Measurements from ENCODE around the gene CCDC12. TPM values are rescaled to one million over a fixed set of nuclear protein-coding genes. Genes with fewer than 3 reads are reported as not detected.

CCDC12 gene
- total RNA-seq = 29.1 and 31.0 TPM in 2 replicates

GRCh38 chr3:46976326-46977190 is at the start of gene CCDC12:
Gene CCDC12 (minus strand): TSS chr3:46976745. CDS start chr3:46976732, 13 bp downstream.

DNA sequence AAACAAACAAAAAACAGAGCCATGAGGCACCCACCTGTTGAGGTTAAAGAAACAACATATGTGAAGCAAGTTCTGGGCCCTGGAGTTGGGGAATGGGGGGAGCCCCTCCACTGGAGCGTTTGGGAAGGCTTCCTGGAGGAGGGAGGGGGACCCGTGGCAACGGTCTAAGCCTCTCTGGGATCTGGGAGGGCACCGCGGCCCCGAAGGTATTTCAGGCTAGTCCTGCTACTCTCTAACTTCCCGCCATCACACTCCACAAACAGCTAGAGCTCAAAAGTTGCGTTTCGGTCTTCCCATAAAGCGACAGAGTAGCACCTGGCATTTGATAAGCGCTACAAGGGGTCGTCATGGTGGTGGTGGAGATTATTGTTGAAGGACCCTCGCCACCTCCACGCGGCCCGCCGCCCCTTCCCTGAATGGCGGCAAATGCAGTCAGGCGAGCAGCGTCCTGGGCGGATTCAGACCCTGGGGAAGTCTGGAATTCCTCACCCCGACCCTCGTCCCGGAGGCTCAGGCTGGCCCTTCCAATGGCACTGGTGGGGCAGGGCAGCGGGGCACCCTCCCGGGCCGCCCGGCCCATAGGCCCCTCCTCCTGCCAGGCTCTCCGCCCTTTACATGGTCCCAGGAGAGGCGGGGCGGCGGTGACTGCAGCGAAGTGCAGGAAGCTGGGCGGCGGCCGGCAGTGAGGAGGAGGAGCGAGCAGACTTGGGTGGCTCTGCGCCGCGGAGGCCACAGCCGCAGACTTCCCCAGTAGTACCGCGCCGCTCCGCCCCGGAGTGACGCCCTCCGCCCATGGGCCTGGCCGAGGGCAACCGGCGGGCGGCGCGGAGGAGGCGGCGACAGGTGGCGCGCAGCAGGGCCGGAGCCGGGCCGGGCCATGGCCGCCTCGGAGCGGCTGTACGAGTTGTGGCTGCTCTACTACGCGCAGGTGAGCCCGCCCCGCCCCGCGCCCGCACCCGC is 2.7 kb upstream of the CCDC12 start, which contains the start of gene NBEAL2:
NBEAL2 (plus strand) TSS at position 682 of the 960 bp plus-strand sequence; CDS start at position 878, 196 bp downstream.

DNA sequence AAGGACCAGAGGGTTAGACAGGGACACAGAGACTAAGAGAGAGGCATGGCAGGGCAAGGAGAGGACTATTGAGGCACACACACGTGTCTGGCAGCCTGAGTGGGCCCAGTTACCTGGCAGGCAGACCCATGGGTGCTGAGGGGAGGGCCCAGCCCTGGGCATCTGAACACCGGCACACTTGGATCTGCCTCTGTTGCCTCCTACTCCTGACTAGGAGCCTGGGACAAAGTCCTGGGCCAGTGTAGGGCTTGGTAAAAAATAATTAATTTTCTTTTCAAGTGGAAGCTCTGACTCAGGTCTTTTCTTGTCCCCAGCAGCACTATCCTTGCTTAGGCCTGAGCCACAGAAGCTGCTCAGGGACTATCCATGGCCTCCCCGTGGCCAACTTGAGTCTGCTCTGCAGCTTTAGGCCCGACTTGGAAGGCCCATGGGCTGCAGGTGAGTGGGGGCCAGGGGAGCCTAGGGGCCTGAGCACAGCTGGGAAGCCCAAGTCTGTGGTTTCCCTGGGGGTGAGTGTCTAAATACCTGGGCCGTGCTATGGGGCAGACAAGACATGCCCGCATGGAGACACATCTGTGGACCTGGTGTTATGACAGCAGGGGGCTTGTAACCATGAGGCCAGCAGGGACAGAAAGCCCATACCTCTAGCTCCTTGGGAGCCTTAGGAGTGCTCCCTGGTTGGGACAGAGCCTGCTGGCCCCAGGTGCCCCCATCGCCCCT is 99.0 kb downstream of the CCDC12 start, which contains the start of gene PTH1R:
PTH1R (plus strand) TSS at position 316 of the 720 bp plus-strand sequence. CDS start 5,839 bp downstream, outside the sequence.

Small RNAs within 50 kb of the gene (small RNA-seq; reads per million reads assigned to genes)
- not detected for gene AC109583.2

Other genes with a start within 250 kb of the CCDC12 start
- not detected in 2 replicates for gene MYL3, start 113.3 kb downstream of the CCDC12 start, total RNA-seq
- 0.48 and 0.65 TPM in 2 replicates for gene PTH1R, start 99.0 kb downstream of the CCDC12 start, total RNA-seq
- gene NBEAL2, start 2.9 kb upstream of the CCDC12 start, total RNA-seq = 43.8 and 43.9 TPM in 2 replicates
- 37.2 and 40.5 TPM in 2 replicates for gene SETD2, start 187.4 kb upstream of the CCDC12 start, total RNA-seq